Transverse colon (tissue), 4 donors: Measurements from ENCODE around the gene CLEC4F. TPM values are rescaled to one million over a fixed set of nuclear protein-coding genes. Genes with fewer than 3 reads are reported as not detected.

Experiments used
- DNase-seq: peaks from one replicate; pipeline ENCODE4 v3.0.0-alpha.2; 2019
- H3K27ac ChIP-seq, 4 donors: fragments of 200-600 bp; sonication (generic); 2 replicates each; pipeline ENCODE4 v1.5.1; 2016 to 2018; ENCODE audit warnings: inconsistent platforms in 4 of 4
- H3K27me3 ChIP-seq: fragments of 200-600 bp; sonication (generic); 2 replicates; pipeline ENCODE4 v1.5.1; 2017; ENCODE audit warnings: inconsistent platforms
- H3K36me3 ChIP-seq, 4 donors: fragments of 200-600 bp; sonication (generic); 2 replicates each; pipeline ENCODE4 v1.5.1; 2017 to 2019; ENCODE audit warnings: inconsistent platforms in 4 of 4
- H3K4me1 ChIP-seq, 4 donors: fragments of 200-600 bp; sonication (generic); 2 replicates each; pipeline ENCODE4 v1.5.1; 2017 to 2020; ENCODE audit warnings: inconsistent platforms in 4 of 4
- H3K4me3 ChIP-seq, 4 donors: fragments of 200-600 bp; sonication (generic); 1 replicate in 1 of 4; 2 replicates in 3 of 4; pipeline versions ENCODE4 v1.5.1 to v1.6.1; 2017 to 2019; ENCODE audit warnings: inconsistent platforms in 4 of 4
- H3K9me3 ChIP-seq, 2 donors: fragments of 200-600 bp; sonication (generic); 2 replicates each; pipeline ENCODE4 v1.5.1; 2017 to 2019; ENCODE audit warnings: inconsistent platforms in 2 of 2
- CTCF ChIP-seq, 5 experiments: fragments of 200-600 bp in 3 of 5; fragments of 450-650 bp in 2 of 5; sonication (generic) in 3 of 5; IDR thresholded peaks; 1 replicate in 2 of 5; 2 replicates in 3 of 5; pipeline ENCODE4 v1.5.1; 2016 to 2017; ENCODE audit warnings: antibody characterized with exemption in 5 of 5, inconsistent platforms in 3 of 5, mild to moderate bottlenecking in 2 of 5, moderate library complexity in 1 of 5
- EP300 ChIP-seq: sonication (generic); formaldehyde crosslinking; IDR thresholded peaks from one replicate; pipeline ENCODE4 v1.6.1; 2017; ENCODE audit warnings: antibody characterized with exemption, low read depth
- POLR2A ChIP-seq: fragments of 450-650 bp; IDR thresholded peaks from one replicate; pipeline ENCODE4 v1.6.1; 2016; ENCODE audit warnings: antibody characterized with exemption, mild to moderate bottlenecking, moderate library complexity
- POLR2AphosphoS5 ChIP-seq, 3 donors: sonication (generic); formaldehyde crosslinking; IDR thresholded peaks; one replicate each; pipeline ENCODE4 v1.6.1; 2016; ENCODE audit warnings: antibody characterized with exemption in 3 of 3
- WGBS, 2 donors: methylation state at CpG; one replicate each; pipeline ENCODE4 v1.1.5; 2018; ENCODE audit warnings: low coverage in 1 of 2; 5-methylcytosine and 5-hydroxymethylcytosine counted together
- in situ Hi-C, 4 donors: fragments of 200-750 bp; cut with MboI; loops; one replicate each; pipeline versions ENCODE4 v1.15.0 to v1.15.1; 2017; ENCODE audit warnings: low sequenced_read_pairs in 3 of 4, low pct_ligation_motif_present in 1 of 4, low pct_unique_long_range_greater_than_20kb in 1 of 4
- intact Hi-C: fragments of 100-400 bp; cut with DNase I; formaldehyde crosslinking; loops from one replicate; pipeline ENCODE4 v1.15.1; 2023; ENCODE audit warnings: low total_unique reads
- total RNA-seq, 4 donors: library from RNA; depleted of rRNA; stranded (reverse); fragments of >200 nt; gene quantifications; one replicate each; pipeline ENCODE4 v1.1.0, GENCODE V29; 2016

CLEC4F gene
- total RNA-seq, 4 donors from 2014 or later: 0.14 to 0.32 TPM; not detected in 2

GRCh38 chr2:70834106-70834505 lies 13.7 kb upstream of the CLEC4F start:
- Histone ChIP-seq H3K27ac (no peak overlapping the region), H3K4me1 (no peaks in the 10 kb centered on the region), H3K4me3 (no peak overlapping the region), H3K27me3 (no peaks in the 10 kb centered on the region), H3K36me3 (no peaks in the 10 kb centered on the region), H3K9me3 (no peaks in the 10 kb centered on the region)
- DNase-seq: no peak
- 87% methylated on average over 2 of the region's 2 CpGs; no CpG with 5 or more reads in 1 of the 2 donors for WGBS, 2 donors
- intact Hi-C loops: no loop called here
- in situ Hi-C loops: no loop called here
- TF ChIP-seq POLR2AphosphoS5 (IDR thresholded peaks at IDR 0.05) (no peak), EP300 (no peak), POLR2A (no peak), CTCF (IDR thresholded peaks at IDR 0.05) (no peak)

GRCh38 chr2:70833246-70833645 lies 12.8 kb upstream of the CLEC4F start:
- Histone ChIP-seq H3K4me3 (no peak overlapping the region), H3K36me3 (no peaks in the 10 kb centered on the region), H3K27ac (no peak overlapping the region), H3K9me3 (no peaks in the 10 kb centered on the region), H3K4me1 (no peaks in the 10 kb centered on the region), H3K27me3 (no peaks in the 10 kb centered on the region)
- TF ChIP-seq CTCF (IDR thresholded peaks at IDR 0.05) (no peak), EP300 (no peak), POLR2A (no peak), POLR2AphosphoS5 (IDR thresholded peaks at IDR 0.05) (no peak)
- WGBS, 2 donors: 57 to 81% methylated on average over 1 of the region's 1 CpG
- in situ Hi-C loops (no loop called here), intact Hi-C loops (no loop called here)
- no peak for DNase-seq

- intact Hi-C loops: no loop called here
- no peak overlapping the region for H3K27ac ChIP-seq
- H3K9me3 ChIP-seq: no peaks in the 10 kb centered on the region
- H3K4me1 ChIP-seq: no peaks in the 10 kb centered on the region
- 96 to 100% methylated on average over 2 of the region's 2 CpGs for WGBS, 2 donors
- TF ChIP-seq POLR2AphosphoS5 (IDR thresholded peaks at IDR 0.05): no peak
- no peak for TF ChIP-seq POLR2A
- no peak for TF ChIP-seq CTCF (IDR thresholded peaks at IDR 0.05)
- no peak for TF ChIP-seq EP300
- no peaks in the 10 kb centered on the region for H3K36me3 ChIP-seq
- H3K27me3 ChIP-seq: no peaks in the 10 kb centered on the region
- H3K4me3 ChIP-seq: no peak overlapping the region
- no peak for DNase-seq
- in situ Hi-C loops: no loop called here
Observed at GRCh38 chr2:70832386-70832785, 12.0 kb upstream of the CLEC4F start.

DNA sequence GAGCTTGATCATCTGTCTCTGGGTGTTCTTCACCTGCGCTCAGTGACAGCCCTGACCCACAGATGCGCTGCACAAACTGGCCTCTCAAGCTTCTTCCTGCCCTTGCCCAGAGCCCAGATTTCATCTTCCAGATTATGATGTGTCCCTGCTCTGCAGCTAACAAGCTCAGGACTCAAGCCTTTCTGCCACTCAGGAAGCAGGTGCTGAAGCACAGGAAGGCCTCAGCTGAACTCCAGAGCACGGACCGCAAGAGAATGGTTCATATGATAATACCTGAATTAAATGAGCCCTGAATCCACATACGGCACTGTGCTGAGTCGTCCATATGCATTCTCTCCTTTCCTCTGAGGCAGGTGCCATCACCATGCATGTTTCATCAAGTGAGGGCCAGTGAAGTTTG lies 11.5 kb upstream of the CLEC4F start:
- H3K9me3 ChIP-seq: no peaks in the 10 kb centered on the region
- WGBS, 2 donors: 77% methylated on average over 6 of the region's 6 CpGs; no CpG with 5 or more reads in 1 of the 2 donors
- no peak overlapping the region for H3K4me3 ChIP-seq
- DNase-seq: no peak
- H3K27ac ChIP-seq: no peak overlapping the region
- H3K27me3 ChIP-seq: no peaks in the 10 kb centered on the region
- no peaks in the 10 kb centered on the region for H3K4me1 ChIP-seq
- TF ChIP-seq EP300 (no peak), POLR2A (no peak), POLR2AphosphoS5 (IDR thresholded peaks at IDR 0.05) (no peak), CTCF (IDR thresholded peaks at IDR 0.05) (no peak)
- intact Hi-C loops (no loop called here), in situ Hi-C loops (no loop called here)
- H3K36me3 ChIP-seq: no peaks in the 10 kb centered on the region
